Nephron (organoid): ENCODE results near the gene CISD1.

Source experiments
- H3K27ac Mint-ChIP-seq, 3 experiments: 2 replicates each; pipeline ENCODE4 v1.8.0; 2020; ENCODE audit warnings: mixed read lengths in 3 of 3, mild to moderate bottlenecking in 2 of 3, moderate library complexity in 1 of 3
- H3K27me3 Mint-ChIP-seq: 2 replicates; pipeline ENCODE4 v1.8.0; 2021; ENCODE audit warnings: low read depth, mild to moderate bottlenecking, moderate library complexity, mixed read lengths
- H3K36me3 Mint-ChIP-seq: 2 replicates; pipeline ENCODE4 v1.8.0; 2020; ENCODE audit warnings: low read depth, mixed read lengths
- H3K4me1 Mint-ChIP-seq: 2 replicates; pipeline ENCODE4 v1.8.0; 2020; ENCODE audit warnings: mixed read lengths
- H3K4me3 Mint-ChIP-seq, 3 experiments: 2 replicates each; pipeline ENCODE4 v1.8.0; 2020; ENCODE audit warnings: mild to moderate bottlenecking in 3 of 3, mixed read lengths in 3 of 3, moderate library complexity in 2 of 3
- H3K9me3 Mint-ChIP-seq: 2 replicates; pipeline ENCODE4 v1.8.0; 2020; ENCODE audit warnings: mixed read lengths
- CTCF ChIP-seq, 3 experiments: fragments of 200-600 bp; sonication (generic); IDR thresholded peaks; one replicate each; pipeline ENCODE4 v1.5.0; 2021; ENCODE audit warnings: antibody characterized with exemption in 3 of 3; ENCODE audit not compliant: unreplicated experiment in 3 of 3

Gene CISD1

DNA sequence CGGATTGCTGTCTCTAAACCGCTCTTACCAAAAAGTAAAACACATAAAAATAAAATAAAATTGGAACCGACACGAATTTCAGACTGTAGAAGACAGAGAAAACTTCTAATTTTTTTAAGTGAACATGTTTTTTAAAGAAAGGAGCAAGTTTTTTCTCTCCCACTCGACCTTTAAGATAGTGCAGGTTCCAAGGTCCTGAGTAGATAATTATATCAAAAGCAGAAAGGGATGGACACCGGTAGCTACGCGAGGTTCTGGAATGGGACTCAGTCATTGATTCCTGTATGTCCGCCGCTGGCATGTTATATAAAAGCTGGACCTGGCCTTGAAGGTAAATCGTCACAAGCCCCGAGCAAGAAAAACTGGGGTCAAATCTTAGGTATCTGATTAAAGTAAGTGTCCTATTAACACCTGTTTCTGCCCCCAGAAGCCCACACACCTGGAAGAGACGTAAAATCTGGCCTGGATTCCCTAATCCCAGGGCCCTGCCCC, 462 bp upstream of the CISD1 start:
- Mint-ChIP-seq H3K27me3 (peaks cover 8% of the 10 kb centered on the region), H3K27ac (peak overlapping the region; percentile 90 to 98 (median 96)), H3K4me1 (peaks cover 25% of the 10 kb centered on the region), H3K9me3 (no peaks in the 10 kb centered on the region), H3K4me3 (peak overlapping the region; percentile 94 to 99 (median 98)), H3K36me3 (no peaks in the 10 kb centered on the region)
- TF ChIP-seq CTCF (IDR thresholded peaks at IDR 0.05; ENCODE audit: unreplicated experiment in 3 of 3) = no peak

GRCh38 chr10:58269782-58270290, 874 bp downstream of the CISD1 start:
- peak overlapping the region; percentile 90 to 98 (median 96) for H3K27ac Mint-ChIP-seq
- TF ChIP-seq CTCF (IDR thresholded peaks at IDR 0.05; ENCODE audit: unreplicated experiment in 3 of 3) = no peak
- peak overlapping the region; percentile 94 to 99 (median 98) for H3K4me3 Mint-ChIP-seq
- H3K27me3 Mint-ChIP-seq = peaks cover 8% of the 10 kb centered on the region
- H3K36me3 Mint-ChIP-seq = no peaks in the 10 kb centered on the region
- peaks cover 19% of the 10 kb centered on the region for H3K4me1 Mint-ChIP-seq
- H3K9me3 Mint-ChIP-seq = no peaks in the 10 kb centered on the region

- H3K4me3 Mint-ChIP-seq = peak overlapping the region in 2 of 3 experiments; percentile 2 to 35
- H3K27me3 Mint-ChIP-seq = no peaks in the 10 kb centered on the region
- H3K36me3 Mint-ChIP-seq = peaks cover 11% of the 10 kb centered on the region
- peak overlapping the region in 1 of 3 experiments; percentile 82 for H3K27ac Mint-ChIP-seq
- H3K4me1 Mint-ChIP-seq = peaks cover 12% of the 10 kb centered on the region
- TF ChIP-seq CTCF (IDR thresholded peaks at IDR 0.05; ENCODE audit: unreplicated experiment in 3 of 3) = no peak
- no peaks in the 10 kb centered on the region for H3K9me3 Mint-ChIP-seq
Measured at GRCh38 chr10:58275261-58275660, 6.3 kb downstream of the CISD1 start.

DNA sequence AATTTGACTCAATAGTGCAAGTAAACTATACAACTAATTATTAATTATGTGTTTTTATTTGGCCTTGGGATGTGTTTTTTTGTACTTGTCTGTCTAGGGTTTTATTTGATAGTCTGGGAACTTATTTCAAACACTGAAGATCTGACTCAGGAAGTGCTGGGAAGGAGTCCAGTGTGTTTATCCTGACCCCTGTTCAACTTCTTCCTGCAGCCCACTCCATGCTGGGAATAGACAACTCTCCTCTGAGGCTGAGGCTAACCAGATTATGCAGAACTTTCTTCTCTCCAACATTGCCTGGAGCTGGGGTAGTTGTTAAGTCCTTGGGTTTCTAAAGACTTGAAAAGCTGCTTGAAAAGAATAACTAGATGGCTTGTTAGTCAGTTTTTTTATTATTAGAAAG, 6.9 kb downstream of the CISD1 start:
- Mint-ChIP-seq H3K27ac (peak overlapping the region in 2 of 3 experiments; percentile 11 to 82), H3K27me3 (no peaks in the 10 kb centered on the region), H3K4me1 (peaks cover 12% of the 10 kb centered on the region), H3K36me3 (peaks cover 16% of the 10 kb centered on the region), H3K9me3 (no peaks in the 10 kb centered on the region), H3K4me3 (peak overlapping the region in 1 of 3 experiments; percentile 32)
- no peak for TF ChIP-seq CTCF (IDR thresholded peaks at IDR 0.05; ENCODE audit: unreplicated experiment in 3 of 3)

GRCh38 chr10:58278274-58278961, 9.5 kb downstream of the CISD1 start:
- H3K27ac Mint-ChIP-seq = no peak overlapping the region
- TF ChIP-seq CTCF (IDR thresholded peaks at IDR 0.05; ENCODE audit: unreplicated experiment in 3 of 3) = no peak
- H3K4me1 Mint-ChIP-seq = peaks cover 12% of the 10 kb centered on the region
- peaks cover 26% of the 10 kb centered on the region for H3K36me3 Mint-ChIP-seq
- no peaks in the 10 kb centered on the region for H3K9me3 Mint-ChIP-seq
- no peaks in the 10 kb centered on the region for H3K27me3 Mint-ChIP-seq
- H3K4me3 Mint-ChIP-seq = no peak overlapping the region

GRCh38 chr10:58278962-58279307, 10.0 kb downstream of the CISD1 start:
- H3K9me3 Mint-ChIP-seq = no peaks in the 10 kb centered on the region
- no peak overlapping the region for H3K27ac Mint-ChIP-seq
- peaks cover 12% of the 10 kb centered on the region for H3K4me1 Mint-ChIP-seq
- no peak overlapping the region for H3K4me3 Mint-ChIP-seq
- H3K27me3 Mint-ChIP-seq = no peaks in the 10 kb centered on the region
- peaks cover 27% of the 10 kb centered on the region for H3K36me3 Mint-ChIP-seq
- TF ChIP-seq CTCF (IDR thresholded peaks at IDR 0.05; ENCODE audit: unreplicated experiment in 3 of 3) = no peak
